ENCODE results near the gene PIGH.

PIGH gene

DNA sequence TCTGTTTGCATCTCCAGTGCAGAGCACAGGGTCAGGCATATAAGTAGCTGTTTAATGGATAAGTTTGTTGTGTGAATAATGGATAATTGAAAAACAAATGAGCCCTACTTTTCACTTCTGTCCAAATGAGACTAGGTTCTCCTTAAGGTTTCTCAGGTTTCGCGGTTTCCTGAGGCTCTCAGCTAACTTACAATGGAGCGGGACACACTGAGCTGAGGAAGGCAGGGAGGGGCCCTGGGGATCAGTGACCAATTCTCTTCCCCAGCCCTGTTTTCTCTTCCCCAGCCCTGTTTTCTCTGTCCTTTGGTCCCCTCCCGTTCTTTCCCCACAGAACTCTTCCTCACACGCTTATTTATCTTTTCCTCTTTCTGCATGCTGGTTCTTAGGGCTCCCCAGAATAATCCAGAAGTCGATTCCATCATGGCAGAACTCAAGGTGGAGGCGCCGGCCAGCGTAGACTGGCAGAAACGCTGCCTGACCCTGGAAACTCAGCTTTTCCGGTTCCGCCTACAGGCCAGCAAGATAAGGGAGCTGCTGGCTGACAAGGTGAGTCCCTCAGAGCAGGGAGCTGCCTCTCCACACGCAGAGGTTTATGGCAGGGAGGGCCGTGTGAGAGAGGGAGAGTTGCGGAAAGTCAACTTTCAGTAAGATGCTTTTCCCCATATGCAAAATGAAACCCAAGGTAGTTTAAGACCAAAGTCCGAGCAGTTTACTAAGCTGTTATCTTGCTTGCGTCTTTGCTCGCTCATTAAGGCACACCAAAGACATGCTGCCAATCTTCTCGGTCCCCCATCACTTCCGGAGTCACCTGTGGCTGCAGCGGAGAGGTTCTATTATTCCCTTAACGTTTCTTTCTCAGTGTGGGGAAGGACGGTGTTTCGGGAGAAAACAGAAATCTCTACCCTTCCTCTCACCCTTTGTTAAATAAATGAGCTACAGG is 58.4 kb downstream of the PIGH start:
- DNase-seq (ENCODE audit: insufficient read length) = no peak
- FAIRE-seq = no peak
- TF ChIP-seq POLR2A (IDR thresholded peaks at IDR 0.05; ENCODE audit: low read depth, low read length) (no peak), POLR2AphosphoS5 (IDR thresholded peaks at IDR 0.05; ENCODE audit: low read depth, low read length) (no peak), TAF1 (IDR thresholded peaks at IDR 0.05; ENCODE audit: borderline replicate concordance, low read depth, low read length) (no peak)

All from GM12892 (cell line).